Measurements from ENCODE around the gene ZFAND3.

DNA sequence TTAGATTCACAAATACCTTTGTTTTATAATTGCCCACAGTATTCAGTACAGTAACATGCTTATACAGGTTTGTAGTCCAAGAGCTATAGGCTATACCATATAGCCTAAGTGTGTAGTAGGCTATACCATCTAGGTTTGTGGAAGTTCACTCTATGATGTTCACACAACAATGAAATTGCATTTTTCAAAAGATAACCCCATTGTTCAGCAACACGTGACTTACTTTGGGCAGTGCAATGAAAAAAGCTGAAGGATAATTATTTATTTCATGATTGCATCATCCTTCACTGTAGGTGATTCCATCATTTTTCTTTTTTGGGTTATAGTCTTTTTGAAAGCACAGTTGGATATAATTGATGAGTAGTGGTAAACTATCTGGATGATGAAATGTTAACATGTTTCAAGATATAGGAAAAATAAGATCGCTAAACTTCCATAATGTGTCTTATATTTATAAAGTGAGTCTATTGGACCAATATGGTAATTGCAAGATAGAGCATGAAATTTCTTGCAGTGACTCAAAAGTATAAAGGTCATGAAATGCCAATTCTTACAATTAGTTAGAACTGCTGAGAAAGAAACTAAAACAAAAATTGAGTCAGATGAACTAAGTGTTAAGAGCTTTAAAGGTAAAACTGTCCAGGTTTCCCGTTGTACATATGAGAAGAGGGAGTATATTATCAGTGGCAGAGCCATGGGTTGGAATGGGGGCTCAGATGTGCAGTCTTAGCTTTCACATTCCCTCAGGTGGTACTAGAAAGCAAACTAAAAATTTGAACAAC is 164.4 kb downstream of the ZFAND3 start:
- TF ChIP-seq POLR2A (IDR thresholded peaks at IDR 0.05; ENCODE audit: low read depth) (no peak), POLR2AphosphoS5 (IDR thresholded peaks at IDR 0.05) (no peak), EP300 (IDR thresholded peaks at IDR 0.05) (no peak)
- TF ChIP-seq, protein P1, sequence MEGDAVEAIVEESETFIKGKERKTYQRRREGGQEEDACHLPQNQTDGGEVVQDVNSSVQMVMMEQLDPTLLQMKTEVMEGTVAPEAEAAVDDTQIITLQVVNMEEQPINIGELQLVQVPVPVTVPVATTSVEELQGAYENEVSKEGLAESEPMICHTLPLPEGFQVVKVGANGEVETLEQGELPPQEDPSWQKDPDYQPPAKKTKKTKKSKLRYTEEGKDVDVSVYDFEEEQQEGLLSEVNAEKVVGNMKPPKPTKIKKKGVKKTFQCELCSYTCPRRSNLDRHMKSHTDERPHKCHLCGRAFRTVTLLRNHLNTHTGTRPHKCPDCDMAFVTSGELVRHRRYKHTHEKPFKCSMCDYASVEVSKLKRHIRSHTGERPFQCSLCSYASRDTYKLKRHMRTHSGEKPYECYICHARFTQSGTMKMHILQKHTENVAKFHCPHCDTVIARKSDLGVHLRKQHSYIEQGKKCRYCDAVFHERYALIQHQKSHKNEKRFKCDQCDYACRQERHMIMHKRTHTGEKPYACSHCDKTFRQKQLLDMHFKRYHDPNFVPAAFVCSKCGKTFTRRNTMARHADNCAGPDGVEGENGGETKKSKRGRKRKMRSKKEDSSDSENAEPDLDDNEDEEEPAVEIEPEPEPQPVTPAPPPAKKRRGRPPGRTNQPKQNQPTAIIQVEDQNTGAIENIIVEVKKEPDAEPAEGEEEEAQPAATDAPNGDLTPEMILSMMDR (IDR thresholded peaks at IDR 0.05) = no peak
